Activated naive CD8-positive, alpha-beta T cell treated with anti-CD3 and anti-CD28 coated beads for 36 hours (primary cell): ENCODE measurements around the gene KCTD8. TPM values are rescaled to one million over a fixed set of nuclear protein-coding genes. Genes with fewer than 3 reads are reported as not detected.

Experiments used
- DNase-seq: peaks from one replicate; pipeline ENCODE4 v3.0.0; 2021
- H3K27ac Mint-ChIP-seq: one replicate; pipeline ENCODE4 v1.8.0; 2022; ENCODE audit warnings: mild to moderate bottlenecking, moderate library complexity, mixed read lengths
- H3K27me3 Mint-ChIP-seq: one replicate; pipeline ENCODE4 v1.8.0; 2022; ENCODE audit warnings: mild to moderate bottlenecking, mixed read lengths
- H3K36me3 Mint-ChIP-seq: one replicate; pipeline ENCODE4 v1.8.0; 2021; ENCODE audit warnings: mild to moderate bottlenecking, mixed read lengths
- H3K4me1 Mint-ChIP-seq: one replicate; pipeline ENCODE4 v1.8.0; 2021; ENCODE audit warnings: mixed read lengths
- H3K4me3 Mint-ChIP-seq: one replicate; pipeline ENCODE4 v1.8.0; 2022; ENCODE audit warnings: mild to moderate bottlenecking, moderate library complexity, mixed read lengths
- H3K9me3 Mint-ChIP-seq: one replicate; pipeline ENCODE4 v1.8.0; 2022; ENCODE audit warnings: mixed read lengths
- total RNA-seq, 2 experiments: library from RNA; stranded (reverse); gene quantifications; one replicate each; pipeline ENCODE4 v1.2.3, GENCODE V29; 2021

The KCTD8 gene
- total RNA-seq, 2 experiments from 2014 or later = not detected

GRCh38 chr4:44421330-44422065 is 27.1 kb downstream of the KCTD8 start:
- Mint-ChIP-seq H3K36me3 (no peaks in the 10 kb centered on the region), H3K27me3 (no peaks in the 10 kb centered on the region), H3K9me3 (no peaks in the 10 kb centered on the region), H3K27ac (no peak overlapping the region), H3K4me1 (no peaks in the 10 kb centered on the region), H3K4me3 (no peak overlapping the region)
- no peak for DNase-seq

- Mint-ChIP-seq H3K4me1 (no peaks in the 10 kb centered on the region), H3K27me3 (no peaks in the 10 kb centered on the region), H3K9me3 (no peaks in the 10 kb centered on the region)
These were observed 33.4 kb downstream of the KCTD8 start for GRCh38 chr4:44415251-44415650.

GRCh38 chr4:44368413-44369167 is 80.0 kb downstream of the KCTD8 start:
- no peak for DNase-seq
- Mint-ChIP-seq H3K4me1 (no peaks in the 10 kb centered on the region), H3K36me3 (no peaks in the 10 kb centered on the region), H3K9me3 (peaks cover 2% of the 10 kb centered on the region), H3K27me3 (no peaks in the 10 kb centered on the region), H3K4me3 (no peak overlapping the region), H3K27ac (no peak overlapping the region)

More at GRCh38 chr4:44415251-44415650, 33.4 kb downstream of the KCTD8 start:
- Mint-ChIP-seq H3K36me3 (no peaks in the 10 kb centered on the region), H3K27ac (no peak overlapping the region), H3K4me3 (no peak overlapping the region)
- no peak for DNase-seq

- Mint-ChIP-seq H3K4me3 (no peak overlapping the region), H3K27ac (no peak overlapping the region), H3K9me3 (peaks cover 5% of the 10 kb centered on the region), H3K27me3 (no peaks in the 10 kb centered on the region), H3K4me1 (no peaks in the 10 kb centered on the region), H3K36me3 (no peaks in the 10 kb centered on the region)
- no peak for DNase-seq
These were observed 94.4 kb downstream of the KCTD8 start for GRCh38 chr4:44354172-44354571.

- no peak overlapping the region for H3K4me3 Mint-ChIP-seq
- H3K27me3 Mint-ChIP-seq = no peaks in the 10 kb centered on the region
- H3K9me3 Mint-ChIP-seq = peaks cover 5% of the 10 kb centered on the region
- DNase-seq = no peak
- no peaks in the 10 kb centered on the region for H3K4me1 Mint-ChIP-seq
- H3K27ac Mint-ChIP-seq = no peak overlapping the region
- no peaks in the 10 kb centered on the region for H3K36me3 Mint-ChIP-seq
These were observed 97.5 kb downstream of the KCTD8 start for GRCh38 chr4:44351069-44351468.

- DNase-seq = no peak
- no peak overlapping the region for H3K4me3 Mint-ChIP-seq
- peaks cover 3% of the 10 kb centered on the region for H3K9me3 Mint-ChIP-seq
These were observed 105.8 kb downstream of the KCTD8 start for GRCh38 chr4:44342800-44343199.

GRCh38 chr4:44326741-44327140 is 121.9 kb downstream of the KCTD8 start:
- H3K4me1 Mint-ChIP-seq = no peaks in the 10 kb centered on the region
- H3K36me3 Mint-ChIP-seq = no peaks in the 10 kb centered on the region
- no peak overlapping the region for H3K4me3 Mint-ChIP-seq
- H3K9me3 Mint-ChIP-seq = no peaks in the 10 kb centered on the region
- H3K27me3 Mint-ChIP-seq = no peaks in the 10 kb centered on the region
- DNase-seq = no peak
- H3K27ac Mint-ChIP-seq = no peak overlapping the region

More at GRCh38 chr4:44342800-44343199, 105.8 kb downstream of the KCTD8 start:
- no peaks in the 10 kb centered on the region for H3K4me1 Mint-ChIP-seq
- no peaks in the 10 kb centered on the region for H3K36me3 Mint-ChIP-seq
- H3K27me3 Mint-ChIP-seq = no peaks in the 10 kb centered on the region
- no peak overlapping the region for H3K27ac Mint-ChIP-seq

- no peak for DNase-seq
- H3K27ac Mint-ChIP-seq = no peak overlapping the region
- peaks cover 6% of the 10 kb centered on the region for H3K9me3 Mint-ChIP-seq
- no peaks in the 10 kb centered on the region for H3K36me3 Mint-ChIP-seq
- no peaks in the 10 kb centered on the region for H3K27me3 Mint-ChIP-seq
- H3K4me1 Mint-ChIP-seq = no peaks in the 10 kb centered on the region
- H3K4me3 Mint-ChIP-seq = no peak overlapping the region
These were observed 127.8 kb downstream of the KCTD8 start for GRCh38 chr4:44320833-44321232.

GRCh38 chr4:44319129-44319528 is 129.5 kb downstream of the KCTD8 start:
- no peaks in the 10 kb centered on the region for H3K36me3 Mint-ChIP-seq
- H3K4me1 Mint-ChIP-seq = no peaks in the 10 kb centered on the region
- no peaks in the 10 kb centered on the region for H3K27me3 Mint-ChIP-seq
- no peak for DNase-seq
- peaks cover 6% of the 10 kb centered on the region for H3K9me3 Mint-ChIP-seq
- no peak overlapping the region for H3K27ac Mint-ChIP-seq
- H3K4me3 Mint-ChIP-seq = no peak overlapping the region

- peaks cover 4% of the 10 kb centered on the region for H3K9me3 Mint-ChIP-seq
- no peak for DNase-seq
- H3K4me1 Mint-ChIP-seq = no peaks in the 10 kb centered on the region
- H3K36me3 Mint-ChIP-seq = no peaks in the 10 kb centered on the region
- no peak overlapping the region for H3K4me3 Mint-ChIP-seq
- H3K27ac Mint-ChIP-seq = no peak overlapping the region
- H3K27me3 Mint-ChIP-seq = no peaks in the 10 kb centered on the region
These were observed 134.9 kb downstream of the KCTD8 start for GRCh38 chr4:44313702-44314101.

- Mint-ChIP-seq H3K4me1 (no peaks in the 10 kb centered on the region), H3K4me3 (no peak overlapping the region), H3K27ac (no peak overlapping the region), H3K27me3 (no peaks in the 10 kb centered on the region), H3K9me3 (peaks cover 12% of the 10 kb centered on the region), H3K36me3 (no peaks in the 10 kb centered on the region)
- DNase-seq = no peak
These were observed 161.1 kb downstream of the KCTD8 start for GRCh38 chr4:44287505-44287904.

GRCh38 chr4:44279469-44279868 is 169.1 kb downstream of the KCTD8 start:
- Mint-ChIP-seq H3K36me3 (no peaks in the 10 kb centered on the region), H3K27ac (no peak overlapping the region), H3K27me3 (no peaks in the 10 kb centered on the region), H3K4me3 (no peak overlapping the region), H3K4me1 (no peaks in the 10 kb centered on the region), H3K9me3 (peaks cover 10% of the 10 kb centered on the region)
- DNase-seq = no peak

- no peaks in the 10 kb centered on the region for H3K4me1 Mint-ChIP-seq
- H3K9me3 Mint-ChIP-seq = peaks cover 10% of the 10 kb centered on the region
- H3K4me3 Mint-ChIP-seq = no peak overlapping the region
- no peak for DNase-seq
- H3K27ac Mint-ChIP-seq = no peak overlapping the region
- H3K36me3 Mint-ChIP-seq = no peaks in the 10 kb centered on the region
- H3K27me3 Mint-ChIP-seq = no peaks in the 10 kb centered on the region
These were observed 169.5 kb downstream of the KCTD8 start for GRCh38 chr4:44279066-44279465.

GRCh38 chr4:44257461-44257860 is 191.1 kb downstream of the KCTD8 start:
- Mint-ChIP-seq H3K4me3 (no peak overlapping the region), H3K27ac (no peak overlapping the region), H3K27me3 (no peaks in the 10 kb centered on the region), H3K36me3 (no peaks in the 10 kb centered on the region), H3K4me1 (no peaks in the 10 kb centered on the region), H3K9me3 (peaks cover 2% of the 10 kb centered on the region)
- no peak for DNase-seq

GRCh38 chr4:44256414-44256813 is 192.2 kb downstream of the KCTD8 start:
- H3K27me3 Mint-ChIP-seq = no peaks in the 10 kb centered on the region
- peaks cover 2% of the 10 kb centered on the region for H3K9me3 Mint-ChIP-seq
- DNase-seq = no peak
- no peak overlapping the region for H3K27ac Mint-ChIP-seq
- no peaks in the 10 kb centered on the region for H3K36me3 Mint-ChIP-seq
- no peak overlapping the region for H3K4me3 Mint-ChIP-seq
- H3K4me1 Mint-ChIP-seq = no peaks in the 10 kb centered on the region

GRCh38 chr4:44237643-44238042 is 211.0 kb downstream of the KCTD8 start:
- peaks cover 5% of the 10 kb centered on the region for H3K9me3 Mint-ChIP-seq
- no peaks in the 10 kb centered on the region for H3K36me3 Mint-ChIP-seq
- no peaks in the 10 kb centered on the region for H3K4me1 Mint-ChIP-seq
- no peak overlapping the region for H3K27ac Mint-ChIP-seq
- DNase-seq = no peak
- no peaks in the 10 kb centered on the region for H3K27me3 Mint-ChIP-seq
- no peak overlapping the region for H3K4me3 Mint-ChIP-seq
